Memory B cell (primary cell): Measurements from ENCODE around the gene AURKAIP1.
"Not testable (repeated sequence)": the region's sequence is repeated elsewhere in the genome, so short reads cannot be mapped to it uniquely, and the experiment has no call there.

Experiments
- ATAC-seq: fragments of 150-1000 bp; cut with Tn5 transposase; 2 replicates; pipeline ENCODE4 v1.10.0; 2021; ENCODE audit warnings: low read depth, mild to moderate bottlenecking, moderate library complexity
- DNase-seq, 2 donors: peaks; one replicate each; pipeline ENCODE4 v3.0.0; 2022; ENCODE audit warnings: low spot score in 2 of 2
- H3K27ac Mint-ChIP-seq: one replicate; pipeline ENCODE4 v1.8.0; 2022; ENCODE audit warnings: mild to moderate bottlenecking, moderate library complexity, mixed read lengths
- H3K27me3 Mint-ChIP-seq: one replicate; pipeline ENCODE4 v1.8.0; 2022; ENCODE audit warnings: mixed read lengths
- H3K36me3 Mint-ChIP-seq: one replicate; pipeline ENCODE4 v1.8.0; 2022; ENCODE audit warnings: mild to moderate bottlenecking, mixed read lengths
- H3K4me1 Mint-ChIP-seq: one replicate; pipeline ENCODE4 v1.8.0; 2022; ENCODE audit warnings: mixed read lengths
- H3K4me3 Mint-ChIP-seq: one replicate; pipeline ENCODE4 v1.8.0; 2022; ENCODE audit warnings: mild to moderate bottlenecking, moderate library complexity, mixed read lengths
- H3K9me3 Mint-ChIP-seq: one replicate; pipeline ENCODE4 v1.8.0; 2022; ENCODE audit warnings: mixed read lengths

AURKAIP1 gene

DNA sequence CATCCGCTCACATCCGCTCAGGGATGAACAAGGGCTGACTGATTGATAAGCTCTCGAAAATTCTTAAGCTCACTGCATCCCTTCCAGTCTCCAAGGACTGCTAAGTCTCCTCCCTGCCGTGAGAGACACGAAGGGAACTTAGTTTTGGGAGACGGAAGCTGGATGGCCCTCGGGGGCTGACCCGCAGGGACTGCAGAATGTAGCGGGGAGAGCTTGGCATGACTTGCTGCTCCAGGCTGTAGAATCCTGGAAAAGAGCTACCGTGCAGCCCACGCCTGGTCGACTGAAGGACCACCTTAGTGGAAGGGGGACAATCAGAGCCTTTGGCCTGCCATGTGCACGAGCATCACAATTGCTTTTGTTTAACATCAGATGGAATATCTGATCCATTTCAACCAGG lies 40.7 kb upstream of the AURKAIP1 start:
- no peak overlapping the region for H3K27ac Mint-ChIP-seq
- H3K4me3 Mint-ChIP-seq = no peak overlapping the region
- peaks cover 4% of the 10 kb centered on the region for H3K27me3 Mint-ChIP-seq
- H3K4me1 Mint-ChIP-seq = peaks cover 2% of the 10 kb centered on the region
- no peak for ATAC-seq
- DNase-seq = no peak
- H3K36me3 Mint-ChIP-seq = peaks cover 2% of the 10 kb centered on the region
- peaks cover 2% of the 10 kb centered on the region for H3K9me3 Mint-ChIP-seq

DNA sequence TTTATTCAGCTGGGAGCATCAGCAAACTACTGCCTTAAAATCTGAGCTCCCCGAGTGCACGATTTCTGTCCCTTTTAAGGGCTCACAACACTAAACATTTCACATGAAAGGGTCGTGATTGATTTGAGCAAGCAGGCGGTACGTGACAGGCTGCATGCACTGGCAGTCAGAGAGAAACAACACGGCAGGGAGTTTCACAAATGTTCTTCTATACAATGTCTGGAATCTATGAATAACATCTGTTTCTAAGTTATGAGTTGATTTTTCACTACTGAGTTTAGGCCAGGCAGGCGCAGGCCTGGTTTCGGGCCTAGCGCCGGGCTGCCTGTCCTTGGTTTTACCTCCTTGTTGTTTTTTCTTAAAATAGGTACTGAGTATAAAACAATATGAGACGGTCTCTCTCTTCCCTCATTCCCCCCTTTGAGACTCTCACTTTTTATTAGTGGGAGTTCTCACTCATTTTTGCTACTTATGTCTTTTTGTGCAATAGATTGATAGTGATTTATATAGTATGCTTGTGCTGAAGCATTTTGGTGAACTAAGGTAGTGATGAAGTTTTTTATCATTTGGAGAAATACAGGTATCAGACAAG lies 37.4 kb upstream of the AURKAIP1 start:
- DNase-seq, H3K4me3 Mint-ChIP-seq, H3K27ac Mint-ChIP-seq, H3K36me3 Mint-ChIP-seq, H3K27me3 Mint-ChIP-seq, H3K4me1 Mint-ChIP-seq, H3K9me3 Mint-ChIP-seq, ATAC-seq: not testable (repeated sequence)

GRCh38 chr1:1411626-1412025 lies 36.6 kb upstream of the AURKAIP1 start:
- no peak for DNase-seq
- Mint-ChIP-seq H3K9me3 (peaks cover 2% of the 10 kb centered on the region), H3K27ac (no peak overlapping the region), H3K4me1 (peaks cover 4% of the 10 kb centered on the region), H3K4me3 (no peak overlapping the region), H3K36me3 (no peaks in the 10 kb centered on the region), H3K27me3 (no peaks in the 10 kb centered on the region)
- ATAC-seq = no peak

- not testable (repeated sequence) for H3K36me3 Mint-ChIP-seq, ATAC-seq, H3K9me3 Mint-ChIP-seq, H3K27ac Mint-ChIP-seq, DNase-seq, H3K27me3 Mint-ChIP-seq, H3K4me3 Mint-ChIP-seq, H3K4me1 Mint-ChIP-seq
Observed at GRCh38 chr1:1410238-1410637, 35.2 kb upstream of the AURKAIP1 start.

- no peak for DNase-seq
- Mint-ChIP-seq H3K9me3 (peaks cover 2% of the 10 kb centered on the region), H3K4me3 (peak overlapping the region; percentile 82), H3K27ac (peak overlapping the region; percentile 97), H3K4me1 (peaks cover 16% of the 10 kb centered on the region), H3K27me3 (no peaks in the 10 kb centered on the region), H3K36me3 (peaks cover 13% of the 10 kb centered on the region)
- ATAC-seq = peak; percentile 33
Observed at GRCh38 chr1:1407636-1408318, 32.8 kb upstream of the AURKAIP1 start.

- Mint-ChIP-seq H3K4me3 (peak within 1 kb of the TSS; percentile 92), H3K27me3 (no peaks in the 10 kb centered on the region), H3K27ac (peak within 1 kb of the TSS; percentile 97), H3K4me1 (peaks cover 21% of the 10 kb centered on the region), H3K36me3 (peaks cover 15% of the 10 kb centered on the region), H3K9me3 (no peaks in the 10 kb centered on the region)
- DNase-seq (peak; percentile 88 to 90), ATAC-seq (peak; percentile 95)
Observed at GRCh38 chr1:1406821-1407635, 32.0 kb upstream of the AURKAIP1 start, which contains the start of gene MRPL20. TSS of gene MRPL20 (minus strand) at chr1:1407293. CDS start at chr1:1407217, 76 bp downstream.

DNA sequence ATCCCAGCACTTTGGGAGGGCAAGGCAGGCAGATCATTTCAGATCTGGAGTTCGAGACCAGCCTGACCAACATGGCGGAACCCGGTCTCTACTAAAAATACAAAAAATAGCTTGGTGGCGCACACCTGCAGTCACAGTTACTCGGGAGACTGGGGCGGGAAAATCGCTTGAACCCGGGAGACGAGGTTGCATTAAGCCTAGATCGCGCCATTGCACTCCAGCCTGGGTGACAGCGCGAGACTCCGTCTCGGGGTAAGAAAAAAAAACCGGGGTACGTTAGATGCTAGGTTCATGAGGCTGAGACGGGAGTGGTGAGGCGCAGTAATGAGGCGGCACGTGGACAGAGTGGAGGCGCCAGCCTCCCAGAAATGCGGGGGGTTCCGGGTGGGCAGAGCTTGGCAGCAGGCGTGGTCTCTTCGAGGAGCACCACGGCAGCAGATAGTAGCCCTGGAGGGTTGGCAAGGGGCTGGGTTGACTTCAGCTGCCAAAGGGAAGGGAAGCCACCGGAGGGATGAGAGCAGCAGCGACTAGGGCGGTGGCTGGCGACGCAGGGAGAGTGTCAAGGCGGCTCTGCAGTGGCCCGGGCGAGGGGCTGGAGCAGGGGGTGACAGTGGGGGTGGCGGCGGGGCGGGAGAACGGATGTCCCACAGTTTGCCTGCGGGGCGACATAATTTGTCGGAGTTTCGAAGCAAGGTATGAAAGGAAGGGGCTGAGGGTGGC lies 31.3 kb upstream of the AURKAIP1 start:
- peaks cover 21% of the 10 kb centered on the region for H3K4me1 Mint-ChIP-seq
- DNase-seq (no peak), ATAC-seq (no peak)
- peaks cover 16% of the 10 kb centered on the region for H3K36me3 Mint-ChIP-seq
- H3K27ac Mint-ChIP-seq = peak overlapping the region; percentile 97
- peak overlapping the region; percentile 92 for H3K4me3 Mint-ChIP-seq
- no peaks in the 10 kb centered on the region for H3K27me3 Mint-ChIP-seq
- no peaks in the 10 kb centered on the region for H3K9me3 Mint-ChIP-seq

DNA sequence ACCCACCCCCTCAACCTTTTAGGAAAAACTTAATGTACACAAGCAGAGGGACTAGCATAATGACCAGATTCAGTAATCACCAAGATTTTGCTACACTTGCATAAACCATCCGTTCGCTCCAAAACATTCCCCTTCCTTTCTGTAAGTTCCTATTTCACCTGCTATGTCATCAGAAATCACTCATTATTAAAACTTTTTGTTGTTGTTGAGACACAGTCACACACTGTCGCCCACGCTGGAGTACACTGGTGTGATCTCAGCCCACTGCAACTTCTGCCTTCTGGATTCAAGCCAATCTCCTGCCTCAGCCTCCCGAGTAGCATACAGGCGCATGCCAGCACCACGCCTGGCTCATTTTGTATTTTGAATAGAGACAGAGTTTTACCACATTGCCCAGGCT lies 28.6 kb upstream of the AURKAIP1 start:
- no peak for ATAC-seq
- Mint-ChIP-seq H3K9me3 (no peaks in the 10 kb centered on the region), H3K27ac (peak overlapping the region; percentile 78), H3K36me3 (peaks cover 16% of the 10 kb centered on the region), H3K27me3 (no peaks in the 10 kb centered on the region), H3K4me3 (no peak overlapping the region), H3K4me1 (peaks cover 36% of the 10 kb centered on the region)
- DNase-seq = no peak

DNA sequence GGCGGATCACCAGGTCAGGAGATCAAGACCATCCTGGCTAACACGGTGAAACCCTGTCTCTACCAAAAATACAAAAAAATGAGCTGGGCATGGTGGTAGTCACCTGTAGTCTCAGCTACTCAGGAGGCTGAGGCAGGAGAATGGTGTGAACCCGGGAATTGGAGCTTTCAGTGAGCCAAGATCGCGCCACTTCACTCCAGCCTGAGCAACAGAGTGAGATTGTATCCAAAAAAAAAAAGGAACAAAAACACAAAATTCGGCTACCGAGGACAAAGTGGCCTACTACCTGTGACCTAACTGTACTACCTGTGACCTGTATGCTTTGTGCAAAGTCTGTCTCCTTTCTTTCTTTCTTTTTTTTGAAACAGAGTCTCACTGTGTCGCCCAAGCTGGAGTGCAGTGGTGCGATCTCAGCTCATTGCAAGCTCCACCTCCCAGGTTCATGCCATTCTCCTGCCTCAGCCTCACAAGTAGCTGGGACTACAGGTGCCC lies 27.9 kb upstream of the AURKAIP1 start:
- H3K4me1 Mint-ChIP-seq = peaks cover 35% of the 10 kb centered on the region
- H3K36me3 Mint-ChIP-seq = peaks cover 16% of the 10 kb centered on the region
- DNase-seq, ATAC-seq, H3K4me3 Mint-ChIP-seq, H3K9me3 Mint-ChIP-seq, H3K27ac Mint-ChIP-seq, H3K27me3 Mint-ChIP-seq: not testable (repeated sequence)

DNA sequence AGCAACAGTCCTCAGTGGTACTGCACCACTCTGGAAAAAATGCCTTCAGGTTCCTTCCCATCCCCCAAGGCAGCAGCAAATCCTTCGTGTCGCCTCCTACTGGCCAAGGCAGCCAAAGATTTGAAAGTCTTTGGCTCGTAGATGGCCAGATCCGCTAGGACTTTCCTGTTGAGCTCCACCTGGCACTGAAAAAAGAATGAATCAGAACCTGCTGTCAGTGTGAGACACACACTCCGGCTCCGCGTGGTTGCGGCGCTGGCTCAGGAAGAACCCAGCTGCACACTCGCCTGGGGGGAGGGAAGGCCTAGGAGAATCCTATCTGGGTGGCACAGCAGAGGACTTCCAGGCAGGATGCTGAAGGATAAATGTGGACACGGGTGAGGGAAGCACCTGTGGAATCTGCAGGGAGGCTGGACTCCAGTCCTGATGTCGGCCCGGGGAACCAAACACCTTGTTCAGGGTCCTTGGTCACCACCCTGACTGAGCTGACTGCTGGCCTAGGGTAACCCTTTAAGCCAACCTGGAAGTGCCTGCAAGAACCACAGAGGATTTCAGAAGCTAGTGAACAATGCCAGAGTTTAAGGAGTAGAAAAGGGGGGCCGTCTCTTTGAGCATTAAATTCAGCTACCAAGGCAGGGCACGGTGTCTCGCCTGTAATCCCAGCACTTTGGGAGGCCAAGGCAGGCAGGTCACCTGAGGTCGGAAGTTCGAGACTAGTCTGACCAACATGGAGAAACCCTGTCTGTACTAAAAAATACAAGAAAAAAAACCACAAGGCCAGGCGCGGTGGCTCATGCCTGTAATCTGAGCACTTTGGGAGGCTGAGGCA lies 27.3 kb upstream of the AURKAIP1 start:
- H3K9me3 Mint-ChIP-seq = no peaks in the 10 kb centered on the region
- DNase-seq (peak in 1 of 2 donors; percentile 21), ATAC-seq (no peak)
- H3K4me3 Mint-ChIP-seq = no peak overlapping the region
- H3K4me1 Mint-ChIP-seq = peaks cover 35% of the 10 kb centered on the region
- peaks cover 16% of the 10 kb centered on the region for H3K36me3 Mint-ChIP-seq
- no peaks in the 10 kb centered on the region for H3K27me3 Mint-ChIP-seq
- no peak overlapping the region for H3K27ac Mint-ChIP-seq

DNA sequence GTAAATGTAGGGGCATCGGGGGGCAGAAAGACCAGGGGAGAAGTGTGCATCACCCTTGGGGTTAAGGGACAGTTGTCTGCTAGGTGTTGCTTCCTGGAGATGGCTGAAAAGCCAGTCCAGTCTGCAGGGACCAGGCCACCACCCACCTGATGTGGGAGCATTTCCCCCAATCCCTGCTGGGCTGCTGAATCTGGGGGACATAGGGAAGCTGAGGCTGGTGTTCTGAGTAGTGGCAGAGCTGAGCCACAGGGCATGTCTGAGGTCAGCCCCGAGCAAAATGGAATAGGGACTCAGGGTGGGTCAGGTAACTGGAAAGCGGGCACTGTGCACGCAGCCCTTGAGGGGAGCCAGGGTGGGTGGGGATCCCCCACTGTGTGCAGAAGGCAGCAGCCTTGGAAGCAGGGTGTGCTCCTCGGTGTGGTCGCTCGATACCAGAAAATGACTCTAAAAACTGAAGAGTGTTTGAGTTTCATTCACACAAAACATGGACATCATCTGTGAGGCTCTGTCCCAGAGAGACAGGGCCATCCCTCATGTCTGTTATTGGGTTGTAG lies 26.5 kb upstream of the AURKAIP1 start:
- ATAC-seq = no peak
- H3K27me3 Mint-ChIP-seq = no peaks in the 10 kb centered on the region
- H3K9me3 Mint-ChIP-seq = no peaks in the 10 kb centered on the region
- H3K27ac Mint-ChIP-seq = no peak overlapping the region
- H3K36me3 Mint-ChIP-seq = peaks cover 16% of the 10 kb centered on the region
- no peak overlapping the region for H3K4me3 Mint-ChIP-seq
- H3K4me1 Mint-ChIP-seq = peaks cover 35% of the 10 kb centered on the region
- no peak for DNase-seq

GRCh38 chr1:1400576-1401456 lies 25.8 kb upstream of the AURKAIP1 start:
- H3K9me3 Mint-ChIP-seq = no peaks in the 10 kb centered on the region
- H3K4me1 Mint-ChIP-seq = peaks cover 32% of the 10 kb centered on the region
- peak overlapping the region; percentile 92 for H3K4me3 Mint-ChIP-seq
- H3K27ac Mint-ChIP-seq = no peak overlapping the region
- ATAC-seq = no peak
- H3K27me3 Mint-ChIP-seq = no peaks in the 10 kb centered on the region
- no peak for DNase-seq
- peaks cover 14% of the 10 kb centered on the region for H3K36me3 Mint-ChIP-seq
